NCI-H345 treated with DMSO at 0.1 percent for 48 hours (cell line): ENCODE data around the gene COL25A1.

Experiments used
- DNase-seq: peaks from one replicate; lab custom pipeline; 2025; ENCODE audit not compliant: unreplicated experiment; lab: John Stamatoyannopoulos, UW

The COL25A1 gene

DNA sequence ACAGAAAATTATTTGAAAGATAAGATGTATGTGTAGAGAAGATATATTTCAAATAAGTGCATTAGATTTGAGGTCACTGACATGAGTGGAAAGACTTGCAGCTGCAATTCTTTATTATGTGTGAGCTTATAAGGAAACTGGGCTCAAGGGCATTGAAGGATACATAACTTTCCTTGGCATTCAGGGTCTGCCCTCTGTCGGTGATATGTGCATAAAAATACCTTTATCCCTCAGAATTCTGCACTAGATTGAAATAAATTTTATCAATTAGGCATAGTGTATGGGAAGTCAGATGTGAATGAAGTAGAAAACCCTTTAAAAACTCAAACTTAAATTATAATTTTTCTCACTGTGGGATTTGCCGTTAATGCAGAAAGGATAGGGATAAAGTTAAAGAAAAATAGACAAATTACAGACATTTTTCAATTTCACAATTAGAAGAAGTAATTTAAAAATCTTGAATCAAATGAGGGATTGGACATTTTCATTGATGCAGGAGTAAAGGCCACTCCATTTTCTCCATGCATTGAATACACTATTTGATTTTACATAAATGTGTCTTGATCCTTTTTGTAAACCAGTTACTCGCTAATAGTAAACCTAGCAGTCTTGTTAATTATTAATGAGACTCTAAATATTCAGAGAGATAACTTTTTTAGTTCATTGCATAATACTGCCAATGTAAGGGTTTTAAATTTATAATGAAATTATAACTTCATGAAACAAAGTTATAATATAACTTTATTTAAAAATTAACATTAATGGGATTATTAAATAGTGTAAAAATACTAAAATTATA is 518.6 kb downstream of the COL25A1 start:
- no peak for DNase-seq

DNA sequence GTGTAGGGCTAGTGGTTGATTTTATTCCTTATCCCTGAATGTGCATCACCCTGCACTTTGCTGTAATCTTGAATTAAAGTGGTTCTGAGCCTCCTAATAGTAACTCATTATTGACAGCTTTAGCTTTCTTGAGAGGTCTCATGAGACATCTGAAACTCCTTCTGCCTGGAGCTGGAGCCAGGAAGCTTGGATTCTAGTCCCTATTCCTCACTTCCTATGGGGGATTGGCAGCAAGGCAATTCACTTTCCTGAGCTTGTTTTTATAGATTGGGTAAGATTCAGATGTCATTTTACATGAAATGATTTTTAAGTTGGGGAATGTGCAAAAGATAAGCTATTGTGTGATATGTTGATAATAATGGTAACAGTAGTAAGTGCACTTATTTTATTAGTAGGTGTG is 522.5 kb downstream of the COL25A1 start:
- DNase-seq, result no peak

DNA sequence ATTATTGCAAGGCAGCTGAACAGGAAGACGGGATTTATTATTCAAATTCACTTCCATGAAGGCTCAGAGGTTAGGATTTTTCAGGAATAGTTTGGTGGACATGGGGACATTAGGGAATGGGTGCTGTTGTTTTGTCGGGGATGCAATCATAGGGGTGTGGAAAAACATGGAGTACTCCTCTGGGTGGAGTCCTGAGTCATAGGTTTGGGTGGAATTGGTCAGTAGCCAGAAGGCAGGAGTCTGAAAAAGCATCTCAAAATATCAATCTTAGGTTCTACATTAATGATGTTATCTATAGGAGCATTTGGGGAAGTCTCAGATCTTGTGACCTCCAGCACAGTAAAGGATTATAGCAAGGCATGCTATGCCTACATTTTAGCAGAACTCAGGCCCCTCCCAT is 525.1 kb downstream of the COL25A1 start:
- no peak for DNase-seq

DNA sequence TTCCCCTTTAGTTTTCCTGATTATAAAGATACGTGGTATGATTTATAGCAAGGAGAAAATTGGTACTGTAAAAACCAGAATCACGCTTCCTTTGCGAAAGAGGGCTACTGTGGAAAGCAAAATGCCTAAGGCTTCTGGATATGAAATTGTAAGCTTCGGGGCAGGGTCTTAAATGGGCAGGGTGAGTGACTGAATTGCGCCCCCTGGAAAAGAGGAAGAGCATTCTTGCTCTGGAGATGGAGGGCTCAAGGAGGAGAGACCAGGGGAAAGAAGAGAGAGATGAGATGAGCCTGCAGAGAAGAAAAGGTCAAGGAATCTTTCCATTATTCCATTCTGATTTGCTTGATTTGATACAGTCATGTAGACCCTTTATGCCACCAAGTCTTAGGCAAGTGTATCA is 526.5 kb downstream of the COL25A1 start:
- no peak for DNase-seq

DNA sequence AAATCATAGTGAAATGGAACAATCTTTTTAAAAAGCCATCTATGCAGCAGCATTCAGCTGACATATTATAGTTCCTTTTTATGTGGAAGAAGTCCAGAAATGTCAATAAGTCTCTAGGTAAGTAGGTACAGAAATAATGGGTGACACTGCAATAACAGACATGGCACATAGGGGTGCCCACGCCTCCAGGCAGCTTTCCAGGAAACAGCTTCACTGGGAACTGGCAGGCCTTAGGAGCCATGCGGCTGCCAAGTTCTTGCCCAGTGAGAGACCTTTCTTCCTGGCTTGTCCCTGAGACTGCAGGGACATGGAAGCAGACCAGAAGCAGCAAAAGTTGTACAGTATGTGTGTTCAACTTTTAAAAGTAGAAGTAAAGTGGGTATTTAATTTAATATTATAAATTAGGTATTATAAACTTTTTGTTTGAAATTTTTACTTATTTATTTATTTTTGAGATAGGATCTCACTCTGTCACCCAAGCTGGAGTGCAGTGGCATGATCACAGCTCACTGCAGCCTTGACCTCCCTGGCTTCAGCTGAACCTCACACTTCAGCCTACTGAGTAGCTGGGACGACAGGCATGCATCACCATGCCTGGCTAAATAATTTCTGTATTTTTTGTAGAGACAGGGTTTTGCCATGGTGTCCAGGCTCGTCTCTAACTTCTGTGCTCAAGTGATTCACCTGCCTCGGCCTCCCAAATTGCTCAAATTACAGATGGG is 527.5 kb downstream of the COL25A1 start:
- DNase-seq, result no peak

DNA sequence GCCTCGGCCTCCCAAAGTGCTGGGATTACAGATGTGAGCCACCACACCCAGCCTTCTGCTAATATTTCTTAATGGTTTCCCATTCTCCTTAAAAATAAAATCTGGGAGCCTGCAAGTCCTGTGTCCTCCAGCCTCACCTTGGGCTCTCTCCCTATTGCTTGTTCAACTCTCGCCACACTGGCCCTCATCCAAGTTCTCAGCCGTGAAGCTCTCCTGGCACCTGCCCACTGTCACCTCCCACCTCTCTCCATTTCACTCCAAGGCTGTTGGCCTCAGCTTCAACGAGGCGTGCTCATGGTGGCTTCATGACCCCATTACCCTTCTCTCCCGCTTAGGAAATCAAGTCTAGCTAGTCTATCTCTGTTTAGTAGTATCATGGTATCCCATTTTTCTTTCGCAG is 530.1 kb downstream of the COL25A1 start:
- no peak for DNase-seq

DNA sequence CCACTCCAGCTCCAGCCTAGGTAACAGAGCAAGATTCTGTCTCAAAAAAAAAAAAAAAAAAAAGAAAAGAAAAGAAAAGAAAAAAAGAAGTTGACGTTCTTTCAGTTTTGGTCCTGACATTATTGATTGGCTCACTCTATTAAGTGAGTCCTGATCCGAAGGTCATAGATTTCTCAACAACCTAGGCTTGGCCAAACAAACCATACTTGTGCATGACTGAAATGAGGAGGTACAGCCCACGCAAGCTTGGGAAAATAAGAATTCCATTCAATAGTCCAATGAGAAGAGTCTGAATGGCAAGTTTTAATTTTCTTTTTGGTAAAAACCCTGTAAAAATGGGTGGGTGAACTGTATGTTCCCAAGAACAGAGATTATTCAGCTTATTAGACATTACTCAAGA is 536.4 kb downstream of the COL25A1 start:
- DNase-seq, result no peak

DNA sequence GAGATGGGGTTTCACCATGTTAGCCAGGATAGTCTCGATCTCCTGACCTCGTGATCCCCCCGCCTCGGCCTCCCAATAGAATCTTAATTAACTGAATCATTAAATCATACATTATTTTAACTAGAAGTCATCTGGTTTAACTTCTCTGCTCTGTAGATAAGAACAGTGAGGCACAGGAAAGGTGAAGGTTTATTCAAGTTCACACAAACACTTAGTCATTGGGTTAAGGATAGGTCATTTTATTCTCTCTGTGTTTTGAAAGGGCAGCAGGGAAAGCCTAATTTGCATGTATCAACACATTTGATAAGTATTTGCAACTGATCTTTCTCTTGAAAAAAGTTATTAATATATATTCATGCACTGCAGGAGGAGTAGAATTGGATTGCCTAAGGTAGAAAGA is 538.5 kb downstream of the COL25A1 start:
- DNase-seq, result no peak

DNA sequence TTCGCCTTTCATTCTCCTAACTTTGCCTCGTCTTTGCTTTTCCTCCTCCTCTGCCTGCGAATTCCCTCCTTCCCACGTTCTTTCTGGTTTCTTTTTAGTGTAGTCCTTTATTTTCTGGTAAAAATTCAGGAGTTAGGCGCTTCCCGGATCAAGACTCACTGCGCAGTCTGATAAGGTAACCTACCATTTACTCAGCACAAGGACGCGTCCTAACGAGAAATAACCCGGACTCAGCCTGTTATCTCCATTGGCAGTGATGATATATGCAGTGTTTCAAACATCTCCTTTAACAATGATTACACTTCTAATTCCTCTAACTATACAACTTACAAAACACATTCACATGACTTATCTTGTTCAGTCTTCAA is 539.2 kb downstream of the COL25A1 start:
- no peak for DNase-seq

DNA sequence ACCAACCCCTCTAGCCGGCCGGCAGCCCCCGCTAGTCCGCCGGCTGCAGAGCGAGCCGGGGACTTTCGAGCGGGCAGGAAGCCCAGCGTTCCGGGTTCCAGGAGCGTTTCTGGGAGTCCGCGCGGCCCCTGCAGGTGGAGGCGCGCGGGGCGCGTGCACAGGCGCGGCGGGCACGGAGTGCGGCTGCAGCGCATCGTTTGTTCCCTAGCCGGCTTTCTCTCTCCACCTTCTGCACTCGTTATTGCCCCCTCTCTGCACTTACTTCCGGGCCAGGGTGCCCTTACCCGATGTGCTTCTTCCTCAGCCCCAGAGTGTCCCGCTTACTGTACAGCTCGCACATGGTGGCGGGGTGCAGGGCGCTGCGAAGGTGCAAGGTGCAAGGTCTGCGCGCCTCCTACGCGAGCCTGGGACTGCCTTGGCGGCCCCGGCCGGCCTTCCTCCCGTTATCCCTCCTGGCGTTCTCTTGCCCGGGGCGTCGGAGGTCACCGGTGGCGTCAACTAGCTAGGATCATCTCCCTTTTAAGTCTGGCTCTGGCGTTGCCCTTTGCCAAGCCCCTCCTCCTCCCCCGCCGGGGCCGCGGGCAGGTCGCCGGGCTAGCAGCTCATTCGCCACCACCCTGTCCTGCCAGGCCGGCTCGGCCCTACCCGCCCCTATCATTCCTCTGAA is 539.8 kb downstream of the COL25A1 start, which contains the start of gene ETNPPL:
ETNPPL (minus strand) TSS at position 495 of the 667 bp plus-strand sequence; CDS start at position 340, 155 bp downstream.
- DNase-seq, result no peak
